MM.1S (cell line): ENCODE data around the gene RBM12.

ENCODE experiments used
- EZH2 ChIP-seq: fragments of 300-600 bp; sonication (generic); optimal IDR thresholded peaks from 2 replicates; pipeline ENCODE3; 2017; ENCODE audit warnings: low read depth, mild to moderate bottlenecking, antibody characterized with exemption, low read length, mixed read lengths
- TF ChIP-seq, protein P1 (sequence below): fragments of 300-600 bp; sonication (generic); IDR thresholded peaks from 2 replicates; pipeline ENCODE4 v1.5.1; 2016; ENCODE audit warnings: antibody characterized with exemption, low read length, mixed read lengths

DNA sequence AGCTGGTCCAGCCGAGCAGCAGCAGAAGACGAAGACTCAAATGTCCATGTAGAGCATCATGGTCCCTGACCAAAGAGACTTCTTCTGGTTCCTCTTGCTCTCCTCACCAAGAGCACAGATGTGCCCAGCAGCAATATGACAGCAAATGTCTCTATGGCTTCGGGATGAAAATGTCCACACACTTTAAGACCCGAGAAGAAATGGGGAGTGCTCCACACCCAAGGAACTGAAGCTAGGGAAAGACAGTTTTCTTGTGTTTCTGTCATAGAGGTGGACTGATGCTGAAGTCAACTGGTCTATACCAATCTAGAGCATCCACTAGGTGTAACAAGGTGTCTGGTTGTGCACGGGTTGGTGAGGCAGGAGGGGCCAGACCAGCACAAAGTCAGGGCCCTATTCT is 4.5 kb upstream of the RBM12 start:
- TF ChIP-seq, protein P1, sequence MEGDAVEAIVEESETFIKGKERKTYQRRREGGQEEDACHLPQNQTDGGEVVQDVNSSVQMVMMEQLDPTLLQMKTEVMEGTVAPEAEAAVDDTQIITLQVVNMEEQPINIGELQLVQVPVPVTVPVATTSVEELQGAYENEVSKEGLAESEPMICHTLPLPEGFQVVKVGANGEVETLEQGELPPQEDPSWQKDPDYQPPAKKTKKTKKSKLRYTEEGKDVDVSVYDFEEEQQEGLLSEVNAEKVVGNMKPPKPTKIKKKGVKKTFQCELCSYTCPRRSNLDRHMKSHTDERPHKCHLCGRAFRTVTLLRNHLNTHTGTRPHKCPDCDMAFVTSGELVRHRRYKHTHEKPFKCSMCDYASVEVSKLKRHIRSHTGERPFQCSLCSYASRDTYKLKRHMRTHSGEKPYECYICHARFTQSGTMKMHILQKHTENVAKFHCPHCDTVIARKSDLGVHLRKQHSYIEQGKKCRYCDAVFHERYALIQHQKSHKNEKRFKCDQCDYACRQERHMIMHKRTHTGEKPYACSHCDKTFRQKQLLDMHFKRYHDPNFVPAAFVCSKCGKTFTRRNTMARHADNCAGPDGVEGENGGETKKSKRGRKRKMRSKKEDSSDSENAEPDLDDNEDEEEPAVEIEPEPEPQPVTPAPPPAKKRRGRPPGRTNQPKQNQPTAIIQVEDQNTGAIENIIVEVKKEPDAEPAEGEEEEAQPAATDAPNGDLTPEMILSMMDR = no peak
- no peak for TF ChIP-seq EZH2
